HepG2 (cell line): Measurements from ENCODE around the gene KCNA3. TPM values are rescaled to one million over a fixed set of nuclear protein-coding genes. Genes with fewer than 3 reads are reported as not detected.

Experiments
- ATAC-seq: fragments of 200-7000 bp; cut with Tn5 transposase; 3 replicates; pipeline ENCODE4 v1.9.1; 2020; ENCODE audit warnings: mild to moderate bottlenecking, moderate library complexity
- BruUV-seq: library from RNA; stranded (reverse); fragments of 400-500 nt; replicated peaks from 2 replicates; lab custom pipeline; 2021; lab: Mats Ljungman, UMichigan
- CTCF ChIA-PET: fragments of 300-600 bp; formaldehyde crosslinking; extraction: SDS; loops from one replicate; lab custom pipeline; 2021; ENCODE audit warnings: low total read pairs, inconsistent platforms, low intra/inter-chr PET ratio; lab: Yijun Ruan, JAX
- POLR2A ChIA-PET: fragments of 350-600 bp; sonication (Branson Sonifier 250); formaldehyde crosslinking; loops from one replicate; lab custom pipeline; 2020; ENCODE audit warnings: antibody characterized with exemption, inconsistent platforms; lab: Yijun Ruan, JAX
- DNase-seq: peaks from one replicate; pipeline ENCODE4 v3.0.0-alpha.2; 2015; ENCODE audit warnings: low spot score
- FAIRE-seq: peaks from 3 replicates; lab custom pipeline; 2011; peaks lifted over from hg19 to GRCh38; lab: Jason Lieb, UNC
- H2AFZ ChIP-seq: one replicate; pipeline ENCODE4 v1.6.1; 2011; ENCODE audit warnings: low read length, inconsistent platforms
- H3K27ac ChIP-seq: fragments of 300-600 bp; 3 replicates; pipeline ENCODE4 v1.8.0; 2011; ENCODE audit warnings: mixed run types, mild to moderate bottlenecking, mixed read lengths, low read length, inconsistent platforms; ENCODE audit not compliant: insufficient read depth; ENCODE audit errors: extremely low read length
- H3K27me3 ChIP-seq, 2 experiments: fragments of 200-600 bp in 1 of 2; 2 replicates in 1 of 2; 3 replicates in 1 of 2; pipeline versions ENCODE4 v1.6.0 to v1.8.0; 2011; ENCODE audit warnings: low read length in 2 of 2, mild to moderate bottlenecking in 2 of 2, moderate library complexity in 2 of 2, inconsistent platforms in 1 of 2; ENCODE audit not compliant: insufficient read depth in 2 of 2, control insufficient read depth in 1 of 2
- H3K36me3 ChIP-seq, 2 experiments: fragments of 200-600 bp in 1 of 2; replicated peaks in 1 of 2; 2 replicates in 1 of 2; 3 replicates in 1 of 2; pipeline versions ENCODE4 v1.5.1 to v1.8.0; 2011; ENCODE audit warnings: low read length in 2 of 2, inconsistent platforms in 1 of 2; ENCODE audit not compliant: insufficient read depth in 2 of 2, control insufficient read depth in 1 of 2
- H3K4me1 ChIP-seq: 2 replicates; pipeline ENCODE4 v1.5.1; 2012; ENCODE audit warnings: low read length, inconsistent platforms; ENCODE audit not compliant: insufficient read depth
- H3K4me2 ChIP-seq: 2 replicates; pipeline ENCODE4 v1.6.0; 2011; ENCODE audit warnings: low read depth, low read length, inconsistent platforms
- H3K4me3 ChIP-seq, 3 experiments: fragments of 200-600 bp in 1 of 3; sonication (generic), shearing (Covaris generic) in 1 of 3; replicated peaks in 1 of 3; 2 replicates each; pipeline ENCODE4 v1.5.1; 2011 to 2016; ENCODE audit warnings: low read length in 3 of 3, inconsistent platforms in 2 of 3, low read depth in 2 of 3, mild to moderate bottlenecking in 2 of 3, control low read depth in 1 of 3, mixed read lengths in 1 of 3; ENCODE audit not compliant: insufficient read depth in 1 of 3
- H3K79me2 ChIP-seq: one replicate; pipeline ENCODE4 v1.6.1; 2011; ENCODE audit warnings: low read length, inconsistent platforms; ENCODE audit not compliant: insufficient read depth
- H3K9ac ChIP-seq: 2 replicates; pipeline ENCODE4 v1.6.0; 2011; ENCODE audit warnings: mild to moderate bottlenecking, low read depth, low read length, inconsistent platforms; ENCODE audit not compliant: insufficient read depth
- H3K9me3 ChIP-seq: 2 replicates; pipeline ENCODE4 v1.5.1; 2012; ENCODE audit warnings: mild to moderate bottlenecking, low read length
- H4K20me1 ChIP-seq: 2 replicates; pipeline ENCODE4 v1.6.0; 2011; ENCODE audit warnings: inconsistent platforms, mild to moderate bottlenecking, low read length, moderate library complexity; ENCODE audit not compliant: insufficient read depth
- DR1 ChIP-seq: sonication (generic); formaldehyde crosslinking; IDR thresholded peaks from 2 replicates; pipeline ENCODE4 v1.8.0; 2021; ENCODE audit warnings: mild to moderate bottlenecking, missing genetic modification reagents, inconsistent platforms
- GZF1 ChIP-seq: sonication (generic); formaldehyde crosslinking; IDR thresholded peaks from 2 replicates; pipeline ENCODE4 v1.5.1; 2020; ENCODE audit warnings: mild to moderate bottlenecking, missing genetic modification reagents
- HOXD1 ChIP-seq: sonication (generic); formaldehyde crosslinking; IDR thresholded peaks from 2 replicates; pipeline ENCODE4 v1.5.0; 2020; ENCODE audit warnings: missing genetic modification reagents
- NFYC ChIP-seq: IDR thresholded peaks from 2 replicates; pipeline ENCODE4 v1.6.1; 2016; ENCODE audit warnings: missing genetic modification reagents, missing compliant biosample characterization
- NRL ChIP-seq: sonication (generic); formaldehyde crosslinking; IDR thresholded peaks from 2 replicates; pipeline ENCODE4 v1.5.0; 2020; ENCODE audit warnings: missing genetic modification reagents, mild to moderate bottlenecking, moderate library complexity, borderline replicate concordance
- TGIF2 ChIP-seq: IDR thresholded peaks from 2 replicates; pipeline ENCODE4 v1.6.1; 2016; ENCODE audit warnings: control low read depth, missing compliant biosample characterization
- YY1 ChIP-seq: IDR thresholded peaks from 2 replicates; pipeline ENCODE4 v1.6.1; 2011; ENCODE audit warnings: low read length, low read depth, moderate library complexity, mild to moderate bottlenecking; ENCODE audit not compliant: insufficient read depth, insufficient replicate concordance
- ZNF263 ChIP-seq: sonication (generic); formaldehyde crosslinking; IDR thresholded peaks from 2 replicates; pipeline ENCODE4 v1.4.0; 2020; ENCODE audit warnings: missing genetic modification reagents
- ZNF350 ChIP-seq: sonication (generic); formaldehyde crosslinking; IDR thresholded peaks from 2 replicates; pipeline ENCODE4 v1.4.0; 2020; ENCODE audit warnings: mild to moderate bottlenecking, low read depth, missing genetic modification reagents, borderline replicate concordance
- ZNF510 ChIP-seq: sonication (generic); formaldehyde crosslinking; IDR thresholded peaks from 2 replicates; pipeline ENCODE4 v1.4.0; 2020; ENCODE audit warnings: low read depth, mild to moderate bottlenecking, missing genetic modification reagents
- ZNF747 ChIP-seq: sonication (generic); formaldehyde crosslinking; IDR thresholded peaks from 2 replicates; pipeline ENCODE4 v1.8.1; 2023; ENCODE audit warnings: missing genetic modification reagents, mild to moderate bottlenecking, borderline replicate concordance
- ZNF841 ChIP-seq: sonication (generic); formaldehyde crosslinking; IDR thresholded peaks from 2 replicates; pipeline ENCODE4 v1.8.1; 2023; ENCODE audit warnings: missing genetic modification reagents, borderline replicate concordance
- WGBS: methylation state at CpG from one replicate; pipeline ENCODE4 v1.1.6; 2017; ENCODE audit warnings: low lambda C conversion rate; 5-methylcytosine and 5-hydroxymethylcytosine counted together
- in situ Hi-C: cut with HindIII; loops from 2 replicates; pipeline ENCODE4 v1.10.0; 2017; ENCODE audit warnings: low pct_unique_long_range_greater_than_20kb; ENCODE audit not compliant: extremely low pct_ligation_motif_present
- intact Hi-C: fragments of 100-400 bp; cut with micrococcal nuclease; formaldehyde crosslinking; loops from one replicate; pipeline ENCODE4 v1.10.0; 2022; ENCODE audit not compliant: unreplicated experiment
- polyA plus RNA-seq, 8 experiments: library from polyadenylated mRNA; depleted of rRNA in 3 of 8; stranded (reverse) in 7 of 8; unstranded in 1 of 8; fragments of >200 nt; fragmentation: Illumina TruSeq in 4 of 8; extraction: Trizol in 4 of 8; gene quantifications; 2 replicates each; pipeline versions ENCODE4 v1.2.1 to v1.2.3, GENCODE V29; 2011 to 2016; ENCODE audit warnings: low read depth in 4 of 8, missing spikeins in 1 of 8, mixed read lengths in 1 of 8; ENCODE audit not compliant: insufficient read depth in 1 of 8
- total RNA-seq, 5 experiments: library from RNA; depleted of rRNA; stranded (reverse); fragments of >200 nt; fragmentation: Illumina TruSeq; extraction: Trizol; gene quantifications; 2 replicates each; pipeline ENCODE4 v1.2.3, GENCODE V29; 2016; ENCODE audit warnings: low read depth in 1 of 5
- TF ChIP-seq, protein P1 (sequence below): sonication (generic); formaldehyde crosslinking; IDR thresholded peaks from 2 replicates; pipeline ENCODE4 v1.4.0; 2020; ENCODE audit warnings: missing genetic modification reagents
- TF ChIP-seq, protein P2 (sequence below): sonication (generic); formaldehyde crosslinking; IDR thresholded peaks from 2 replicates; pipeline ENCODE4 v1.9.0; 2021; ENCODE audit warnings: missing genetic modification reagents, mild to moderate bottlenecking, borderline replicate concordance
- TF ChIP-seq, protein P3 (sequence below), 2 experiments: fragments of 450-650 bp in 1 of 2; sonication (generic) in 1 of 2; formaldehyde crosslinking; IDR thresholded peaks; 2 replicates each; pipeline versions ENCODE4 v1.5.0 to v1.8.0; 2020 to 2022; ENCODE audit warnings: mild to moderate bottlenecking in 1 of 2, missing genetic modification reagents in 1 of 2

KCNA3 gene
- total and polyA plus RNA-seq, 2 of the 13 experiments (the other 11 are each of a cell fraction or from before 2014, with no cell fraction given), result not detected

- Histone ChIP-seq H3K27ac (no peak overlapping the region), H3K4me2 (no peak overlapping the region), H3K4me3 (no peak overlapping the region), H3K36me3 (no peaks in the 10 kb centered on the region), H3K79me2 (no peaks in the 10 kb centered on the region), H3K9ac (no peak overlapping the region), H2AFZ (no peak overlapping the region), H4K20me1 (no peaks in the 10 kb centered on the region), H3K27me3 (no peaks in the 10 kb centered on the region), H3K9me3 (no peaks in the 10 kb centered on the region), H3K4me1 (no peaks in the 10 kb centered on the region)
- no peak for ATAC-seq
- ChIA-PET POLR2A (no interaction called here), CTCF (no interaction called here)
- FAIRE-seq, result no peak
- no peak for TF ChIP-seq NRL (CRISPR knock-in tag)
- no peak for TF ChIP-seq ZNF263
- TF ChIP-seq GZF1 (CRISPR knock-in tag), result no peak
- no peak for TF ChIP-seq ZNF510 (CRISPR knock-in tag)
- no peak for TF ChIP-seq ZNF747 (CRISPR knock-in tag)
- TF ChIP-seq ZNF350 (CRISPR knock-in tag), result no peak
- no peak for TF ChIP-seq ZNF841 (CRISPR knock-in tag)
- TF ChIP-seq NFYC, result no peak
- WGBS, result 5% methylated on average over 2 of the region's 2 CpGs
- no peak for DNase-seq
- in situ Hi-C loops, result no loop called here
- no TSS peak for BruUV-seq
- intact Hi-C loops, result no loop called here
These were observed 17.4 kb downstream of the KCNA3 start for GRCh38 chr1:110657351-110657750.

GRCh38 chr1:110650609-110651008 lies 24.1 kb downstream of the KCNA3 start:
- Histone ChIP-seq H3K79me2 (no peaks in the 10 kb centered on the region), H3K4me2 (no peak overlapping the region), H3K27ac (no peak overlapping the region), H3K36me3 (no peaks in the 10 kb centered on the region), H3K27me3 (no peaks in the 10 kb centered on the region), H3K9ac (no peak overlapping the region), H2AFZ (no peak overlapping the region), H3K9me3 (no peaks in the 10 kb centered on the region), H3K4me3 (no peak overlapping the region), H3K4me1 (no peaks in the 10 kb centered on the region), H4K20me1 (no peaks in the 10 kb centered on the region)
- CTCF ChIA-PET, result no interaction called here
- BruUV-seq, result no TSS peak
- in situ Hi-C loops (no loop called here), intact Hi-C loops (no loop called here)
- POLR2A ChIA-PET, result no interaction called here
- no peak for DNase-seq
- 2% methylated on average over 2 of the region's 2 CpGs for WGBS
- no peak for FAIRE-seq
- no peak for ATAC-seq
- TF ChIP-seq, protein P1, sequence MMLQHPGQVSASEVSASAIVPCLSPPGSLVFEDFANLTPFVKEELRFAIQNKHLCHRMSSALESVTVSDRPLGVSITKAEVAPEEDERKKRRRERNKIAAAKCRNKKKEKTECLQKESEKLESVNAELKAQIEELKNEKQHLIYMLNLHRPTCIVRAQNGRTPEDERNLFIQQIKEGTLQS (CRISPR knock-in tag), result no peak
- TF ChIP-seq HOXD1 (CRISPR knock-in tag) (no peak), DR1 (CRISPR knock-in tag) (no peak), TGIF2 (CRISPR knock-in tag) (no peak), YY1 (no peak)
- TF ChIP-seq, protein P2, sequence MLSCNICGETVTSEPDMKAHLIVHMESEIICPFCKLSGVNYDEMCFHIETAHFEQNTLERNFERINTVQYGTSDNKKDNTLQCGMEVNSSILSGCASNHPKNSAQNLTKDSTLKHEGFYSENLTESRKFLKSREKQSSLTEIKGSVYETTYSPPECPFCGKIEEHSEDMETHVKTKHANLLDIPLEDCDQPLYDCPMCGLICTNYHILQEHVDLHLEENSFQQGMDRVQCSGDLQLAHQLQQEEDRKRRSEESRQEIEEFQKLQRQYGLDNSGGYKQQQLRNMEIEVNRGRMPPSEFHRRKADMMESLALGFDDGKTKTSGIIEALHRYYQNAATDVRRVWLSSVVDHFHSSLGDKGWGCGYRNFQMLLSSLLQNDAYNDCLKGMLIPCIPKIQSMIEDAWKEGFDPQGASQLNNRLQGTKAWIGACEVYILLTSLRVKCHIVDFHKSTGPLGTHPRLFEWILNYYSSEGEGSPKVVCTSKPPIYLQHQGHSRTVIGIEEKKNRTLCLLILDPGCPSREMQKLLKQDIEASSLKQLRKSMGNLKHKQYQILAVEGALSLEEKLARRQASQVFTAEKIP, result no peak
- TF ChIP-seq, protein P3, sequence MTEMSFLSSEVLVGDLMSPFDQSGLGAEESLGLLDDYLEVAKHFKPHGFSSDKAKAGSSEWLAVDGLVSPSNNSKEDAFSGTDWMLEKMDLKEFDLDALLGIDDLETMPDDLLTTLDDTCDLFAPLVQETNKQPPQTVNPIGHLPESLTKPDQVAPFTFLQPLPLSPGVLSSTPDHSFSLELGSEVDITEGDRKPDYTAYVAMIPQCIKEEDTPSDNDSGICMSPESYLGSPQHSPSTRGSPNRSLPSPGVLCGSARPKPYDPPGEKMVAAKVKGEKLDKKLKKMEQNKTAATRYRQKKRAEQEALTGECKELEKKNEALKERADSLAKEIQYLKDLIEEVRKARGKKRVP (CRISPR knock-in tag; IDR thresholded peaks at IDR 0.05), result no peak
